Measurements from ENCODE around the gene PRR23E. TPM values are rescaled to one million over a fixed set of nuclear protein-coding genes. Genes with fewer than 3 reads are reported as not detected.

PRR23E gene
- total and polyA plus RNA-seq, 5 donors = not detected

GRCh38 chr3:127237835-127238234 lies 44.9 kb downstream of the PRR23E start:
- Histone ChIP-seq H3K4me1 (ENCODE audit: control insufficient read depth, insufficient read depth, low read length) (no peaks in the 10 kb centered on the region), H3K9me3 (ENCODE audit: control insufficient read depth, low read length) (no peaks in the 10 kb centered on the region), H3K27me3 (ENCODE audit: control insufficient read depth, insufficient read depth) (peaks cover 4% of the 10 kb centered on the region), H3K4me3 (ENCODE audit: low read length) (no peak overlapping the region), H3K27ac (ENCODE audit: low read length) (no peak overlapping the region)
- no peak for ATAC-seq
- intact Hi-C loops (cut with DNase I) = no loop called here
- no peak for DNase-seq
- 51% methylated on average over 3 of the region's 3 CpGs for WGBS

- H3K9me3 ChIP-seq (ENCODE audit: control insufficient read depth, low read length) = no peaks in the 10 kb centered on the region
- intact Hi-C loops (cut with DNase I) = no loop called here
- 66% methylated on average over 2 of the region's 2 CpGs for WGBS
- H3K4me1 ChIP-seq (ENCODE audit: control insufficient read depth, insufficient read depth, low read length) = no peaks in the 10 kb centered on the region
- peaks cover 4% of the 10 kb centered on the region for H3K27me3 ChIP-seq (ENCODE audit: control insufficient read depth, insufficient read depth)
- H3K4me3 ChIP-seq (ENCODE audit: low read length) = no peak overlapping the region
- no peak overlapping the region for H3K27ac ChIP-seq (ENCODE audit: low read length)
- ATAC-seq (no peak), DNase-seq (no peak)
Observed at GRCh38 chr3:127238602-127239001, 45.7 kb downstream of the PRR23E start.

- H3K27ac ChIP-seq (ENCODE audit: low read length) = no peak overlapping the region
- 64% methylated on average over 1 of the region's 1 CpG for whole genome bisulfite sequencing
- H3K4me3 ChIP-seq (ENCODE audit: low read length) = no peak overlapping the region
- peaks cover 4% of the 10 kb centered on the region for H3K9me3 ChIP-seq (ENCODE audit: control insufficient read depth, low read length)
- intact Hi-C loops (cut with DNase I) = no loop called here
- no peaks in the 10 kb centered on the region for H3K4me1 ChIP-seq (ENCODE audit: control insufficient read depth, insufficient read depth, low read length)
- no peak for ATAC-seq
- H3K27me3 ChIP-seq (ENCODE audit: control insufficient read depth, insufficient read depth) = no peaks in the 10 kb centered on the region
- DNase-seq = no peak
Observed at GRCh38 chr3:127247292-127247691, 54.4 kb downstream of the PRR23E start.

Other genes with a start within 250 kb of the PRR23E start
- 10 to 100 TPM; 12.8 to 17.8 (median 15.2) TPM for gene PLXNA1, start 210.0 kb upstream of the PRR23E start, total RNA-seq
- 9.9 TPM for gene PLXNA1, start 210.0 kb upstream of the PRR23E start, polyA plus RNA-seq
- not detected for gene PRR20G, start 94.9 kb downstream of the PRR23E start, total RNA-seq
- gene PRR20G, start 94.9 kb downstream of the PRR23E start, polyA plus RNA-seq = not detected